ENCODE data around the gene AKR1C8.

AKR1C8 gene

GRCh38 chr10:5105626-5106025, 79.3 kb downstream of the AKR1C8 start:
- DNase-seq: no peak
